GM18505 (cell line): ENCODE measurements around the gene LACRT.
"Not testable (repeated sequence)": the region's sequence is repeated elsewhere in the genome, so short reads cannot be mapped to it uniquely, and the experiment has no call there.

Experiments
- ATAC-seq: cut with Tn5 transposase; IDR thresholded peaks from one replicate; pipeline ENCODE4 v1.9.1; 2021; ENCODE audit not compliant: unreplicated experiment
- POLR2A ChIP-seq: IDR thresholded peaks from 4 replicates; pipeline ENCODE4 v1.6.1; 2011; ENCODE audit warnings: borderline replicate concordance; ENCODE audit not compliant: insufficient read depth, insufficient read length; ENCODE audit errors: extremely low read depth

LACRT gene

GRCh38 chr12:54657105-54657607, 22.5 kb upstream of the LACRT start:
- TF ChIP-seq POLR2A: no peak
- ATAC-seq: no peak

DNA sequence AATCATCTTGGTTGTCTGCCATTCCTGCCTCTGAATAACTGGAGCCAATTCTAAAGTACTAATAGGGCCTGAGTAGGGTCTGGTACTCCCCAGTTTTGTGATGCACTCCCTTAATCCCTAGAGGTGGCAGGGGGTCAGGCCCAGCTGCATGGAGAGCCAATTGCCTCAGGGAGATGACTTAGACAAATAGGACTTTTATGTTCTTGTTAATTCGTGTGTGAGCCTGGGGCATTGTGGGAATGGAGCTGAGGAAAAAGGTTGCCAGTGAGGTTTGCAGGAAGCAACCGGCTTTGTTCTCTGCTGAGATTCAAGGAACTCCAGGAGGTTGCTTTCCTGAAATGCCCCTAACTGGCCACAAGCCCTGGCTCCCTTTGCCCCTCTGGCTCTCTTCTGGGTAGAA, 20.2 kb upstream of the LACRT start:
- TF ChIP-seq POLR2A: no peak
- ATAC-seq: no peak

DNA sequence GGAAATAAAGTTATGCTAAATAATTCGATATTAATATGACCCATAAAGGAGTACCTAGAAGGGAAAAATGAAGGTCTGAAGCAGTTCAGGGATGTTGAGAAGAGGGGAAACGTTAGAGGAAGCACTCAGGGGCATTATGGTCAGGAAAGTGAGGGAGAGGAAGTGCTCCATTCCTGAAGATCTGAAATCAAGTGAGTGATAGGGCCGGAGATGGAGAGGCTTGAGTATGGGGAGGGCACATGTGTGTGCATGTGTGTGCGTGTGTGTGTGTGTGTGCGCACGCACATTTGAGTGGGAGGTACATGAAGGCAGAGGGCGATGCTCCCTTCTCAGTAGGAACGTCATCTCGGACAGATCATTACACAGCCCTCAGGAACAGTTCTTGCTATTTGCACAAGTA, 18.3 kb upstream of the LACRT start:
- no peak for ATAC-seq
- no peak for TF ChIP-seq POLR2A

- no peak for ATAC-seq
Observed at GRCh38 chr12:54650889-54651288, 16.2 kb upstream of the LACRT start.

DNA sequence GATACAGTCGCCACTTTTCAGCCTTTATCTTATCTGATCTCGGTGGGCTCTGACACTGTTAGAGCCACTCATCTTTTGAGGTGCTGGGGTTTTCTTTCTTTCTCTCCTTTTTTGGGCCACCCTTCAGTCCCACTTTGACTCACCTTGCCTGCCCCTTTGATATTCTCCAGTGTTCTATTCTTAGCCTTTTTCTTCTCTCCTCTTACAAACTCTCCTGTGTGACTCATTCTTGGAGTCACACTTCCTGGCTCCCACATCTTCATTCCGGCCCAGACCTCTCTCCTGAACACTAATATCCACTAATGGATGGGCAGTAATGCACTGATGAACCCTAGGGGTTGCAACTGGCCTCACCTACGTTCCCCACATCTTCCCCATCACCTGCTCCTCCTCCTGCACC, 15.7 kb upstream of the LACRT start:
- no peak for ATAC-seq
- no peak for TF ChIP-seq POLR2A

More at GRCh38 chr12:54650889-54651288, 16.2 kb upstream of the LACRT start:
- no peak for TF ChIP-seq POLR2A

DNA sequence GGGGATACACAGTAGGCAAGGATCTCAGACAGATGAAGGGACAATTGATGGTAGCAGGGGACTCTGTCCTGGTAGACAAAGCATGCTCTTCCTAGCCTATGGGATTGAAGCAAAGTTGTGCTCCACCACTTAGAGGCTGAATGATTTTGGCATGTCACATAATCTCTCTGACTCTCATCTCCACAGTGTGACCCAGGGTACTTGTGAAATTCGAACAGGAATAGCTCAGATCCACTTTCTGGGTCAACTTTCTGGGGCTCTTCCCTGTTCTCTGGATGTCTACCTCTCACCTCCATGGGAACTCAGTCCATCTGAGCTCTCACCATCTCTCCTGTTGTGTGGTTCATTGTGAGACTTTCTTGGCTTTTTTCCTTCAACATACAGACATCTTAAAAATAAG, 15.1 kb upstream of the LACRT start:
- ATAC-seq: no peak

GRCh38 chr12:54648265-54648664, 13.6 kb upstream of the LACRT start, which contains the start of gene DCD:
DCD (minus strand) TSS chr12:54648365; CDS start chr12:54648303, 62 bp downstream.
- no peak for ATAC-seq
- TF ChIP-seq POLR2A: no peak

More for the DNA sequence above, 15.1 kb upstream of the LACRT start:
- no peak for TF ChIP-seq POLR2A

GRCh38 chr12:54641554-54641953, 6.9 kb upstream of the LACRT start:
- TF ChIP-seq POLR2A: no peak
- no peak for ATAC-seq

- no peak for TF ChIP-seq POLR2A
- no peak for ATAC-seq
Observed at GRCh38 chr12:54641089-54641488, 6.4 kb upstream of the LACRT start.

- ATAC-seq: not testable (repeated sequence)
Observed at GRCh38 chr12:54639112-54639511, 4.4 kb upstream of the LACRT start.

DNA sequence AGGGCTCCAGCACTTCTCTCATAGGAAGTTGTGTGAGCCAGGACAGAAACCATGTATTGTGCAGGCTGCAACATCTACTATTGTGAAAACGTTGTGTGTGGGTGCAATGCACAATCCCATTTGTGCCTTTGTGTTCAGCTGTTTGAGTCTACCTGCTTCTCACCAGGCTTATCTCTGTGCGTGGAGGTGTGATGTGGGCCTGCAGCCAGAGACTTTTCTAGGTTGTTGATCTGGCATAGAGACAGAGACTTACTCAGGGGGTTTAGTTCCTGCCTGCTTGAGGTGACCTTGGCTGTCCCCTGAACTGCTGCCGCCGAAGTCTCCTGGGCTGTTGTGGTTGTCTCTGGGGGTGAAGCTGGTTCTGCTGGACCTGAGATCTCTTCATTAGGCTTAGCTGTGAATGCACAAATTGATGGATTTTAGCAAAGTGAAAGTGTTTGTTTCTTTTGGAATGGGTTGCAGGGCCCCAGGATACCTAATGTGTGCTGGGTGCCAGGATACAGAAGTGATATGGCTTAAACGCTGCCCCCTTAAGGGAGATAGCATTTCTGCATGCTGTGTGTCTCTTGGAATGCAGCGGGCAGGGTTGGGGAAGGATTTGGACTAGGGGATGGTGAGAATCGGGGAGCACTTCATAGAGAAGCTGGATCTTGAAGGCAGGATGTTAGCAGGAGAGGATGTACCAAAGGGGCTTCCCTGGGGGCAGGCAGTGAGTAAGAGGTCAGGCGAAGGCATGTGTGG, 2.5 kb downstream of the LACRT start:
- no peak for ATAC-seq
- TF ChIP-seq POLR2A: no peak

GRCh38 chr12:54631551-54631950, 3.1 kb downstream of the LACRT start:
- ATAC-seq: no peak
- no peak for TF ChIP-seq POLR2A

DNA sequence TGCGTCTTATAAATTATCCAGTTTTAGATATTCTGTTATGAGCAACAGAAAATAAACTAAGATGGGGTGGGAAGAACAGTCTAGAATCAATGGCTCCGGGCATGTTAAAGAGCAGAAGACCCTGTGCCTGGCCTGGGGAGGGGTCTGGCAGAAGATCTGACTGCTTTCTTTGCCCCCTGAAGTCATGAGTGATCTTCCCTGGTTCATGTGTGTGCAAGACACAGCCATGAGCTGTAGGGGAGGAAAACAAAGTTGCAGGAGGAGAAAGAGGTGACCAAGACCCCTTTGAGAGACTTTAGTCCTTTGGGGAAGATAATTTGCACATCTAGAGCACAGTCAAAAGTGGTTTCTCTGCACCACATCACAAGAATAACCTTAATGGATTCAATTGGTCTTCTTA, 4.8 kb downstream of the LACRT start:
- TF ChIP-seq POLR2A: no peak
- ATAC-seq: no peak

DNA sequence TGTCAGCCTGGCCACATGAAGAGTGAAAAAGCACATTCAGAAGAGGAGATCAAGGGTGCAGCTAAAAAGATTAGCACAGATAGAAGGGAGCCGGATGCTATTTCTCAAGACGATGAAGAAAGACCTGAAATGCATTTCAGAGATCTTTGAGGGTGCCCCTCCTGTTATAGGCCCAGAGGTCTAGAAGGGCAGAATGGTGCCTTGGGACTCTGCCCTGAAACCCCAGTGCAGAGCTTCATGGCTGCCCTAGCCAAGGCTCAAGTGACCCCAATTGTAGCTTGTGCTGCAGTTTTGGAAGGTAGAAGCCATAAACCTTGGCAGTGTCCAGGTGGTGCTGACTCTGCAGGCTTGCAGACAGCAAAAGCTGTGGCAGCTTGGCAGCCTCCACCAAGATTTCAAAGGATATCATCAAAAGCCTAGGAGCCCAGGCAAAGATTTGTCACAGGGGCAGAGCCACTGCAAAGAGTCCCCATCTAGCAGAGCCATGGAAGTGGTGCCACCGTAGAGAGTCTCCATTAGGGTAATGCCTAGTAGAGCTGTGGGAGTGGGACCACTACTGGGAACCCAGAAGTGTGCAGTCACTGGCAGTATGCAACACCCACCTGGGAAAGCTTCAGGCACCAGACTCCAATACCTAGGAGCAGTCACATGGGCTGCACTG, 6.4 kb downstream of the LACRT start:
- no peak for ATAC-seq
- TF ChIP-seq POLR2A: no peak
